CD14-positive monocyte (primary cell): Measurements from ENCODE around the gene MAP3K10. TPM values are rescaled to one million over a fixed set of nuclear protein-coding genes. Genes with fewer than 3 reads are reported as not detected.

Experiments used
- DNase-seq, 3 donors: peaks; one replicate each; pipeline ENCODE4 v3.0.0-alpha.2; 2011 to 2022
- H2AFZ ChIP-seq: 2 replicates; pipeline ENCODE4 v1.6.0; 2012; ENCODE audit warnings: mild to moderate bottlenecking, low read depth, low read length, inconsistent platforms; ENCODE audit not compliant: insufficient read depth, poor library complexity, severe bottlenecking
- H3K27ac ChIP-seq, 2 donors: 1 replicate in 1 of 2; 2 replicates in 1 of 2; pipeline ENCODE4 v1.5.1; 2012 to 2013; ENCODE audit warnings: low read length in 2 of 2, control low read depth in 1 of 2, inconsistent platforms in 1 of 2, low read depth in 1 of 2, mild to moderate bottlenecking in 1 of 2
- H3K27me3 ChIP-seq, 2 donors: one replicate each; pipeline versions ENCODE4 v1.6.0 to v1.6.1; 2011 to 2013; ENCODE audit warnings: low read length in 2 of 2; ENCODE audit not compliant: control insufficient read depth in 2 of 2, insufficient read depth in 2 of 2
- H3K36me3 ChIP-seq, 2 donors: replicated peaks in 1 of 2; 1 replicate in 1 of 2; 2 replicates in 1 of 2; pipeline versions ENCODE4 v1.5.1 to v1.6.1; 2012 to 2013; ENCODE audit warnings: low read length in 2 of 2, control low read depth in 1 of 2, inconsistent platforms in 1 of 2, mild to moderate bottlenecking in 1 of 2; ENCODE audit not compliant: insufficient read depth in 2 of 2, control insufficient read depth in 1 of 2
- H3K4me1 ChIP-seq, 2 donors: 1 replicate in 1 of 2; 2 replicates in 1 of 2; pipeline versions ENCODE4 v1.5.1 to v1.6.1; 2012 to 2013; ENCODE audit warnings: low read length in 2 of 2, control low read depth in 1 of 2, inconsistent platforms in 1 of 2, mild to moderate bottlenecking in 1 of 2, moderate library complexity in 1 of 2; ENCODE audit not compliant: insufficient read depth in 2 of 2, control insufficient read depth in 1 of 2
- H3K4me2 ChIP-seq: replicated peaks from 2 replicates; pipeline ENCODE3; 2012; ENCODE audit warnings: low read length, moderate library complexity, mild to moderate bottlenecking; ENCODE audit not compliant: poor library complexity, severe bottlenecking; ENCODE audit errors: extremely low read depth
- H3K4me3 ChIP-seq, 3 experiments: fragments of 200-600 bp in 1 of 3; sonication (generic) in 1 of 3; replicated peaks in 1 of 3; 1 replicate in 2 of 3; 2 replicates in 1 of 3; pipeline ENCODE4 v1.5.1; 2011 to 2013; ENCODE audit warnings: low read length in 3 of 3, mild to moderate bottlenecking in 3 of 3, control low read depth in 2 of 3, low read depth in 2 of 3, inconsistent platforms in 1 of 3, moderate library complexity in 1 of 3
- H3K79me2 ChIP-seq: 2 replicates; pipeline ENCODE4 v1.6.0; 2012; ENCODE audit warnings: mild to moderate bottlenecking, control low read depth, inconsistent platforms, low read length, moderate library complexity; ENCODE audit not compliant: insufficient read depth
- H3K9ac ChIP-seq: 2 replicates; pipeline ENCODE4 v1.6.0; 2017; ENCODE audit warnings: low read length, mild to moderate bottlenecking; ENCODE audit not compliant: insufficient read depth, poor library complexity, severe bottlenecking
- H3K9me3 ChIP-seq, 2 donors: replicated peaks in 1 of 2; 1 replicate in 1 of 2; 2 replicates in 1 of 2; pipeline versions ENCODE4 v1.5.1 to v1.6.1; 2012 to 2013; ENCODE audit warnings: low read length in 2 of 2, control low read depth in 1 of 2; ENCODE audit not compliant: control insufficient read depth in 1 of 2, insufficient read depth in 1 of 2
- H4K20me1 ChIP-seq: 2 replicates; pipeline ENCODE4 v1.6.0; 2012; ENCODE audit warnings: mild to moderate bottlenecking, low read length, control low read depth, moderate library complexity; ENCODE audit not compliant: insufficient read depth
- H3K27ac Mint-ChIP-seq, 7 donors: one replicate each; pipeline ENCODE4 v1.8.0; 2020; ENCODE audit warnings: mild to moderate bottlenecking in 7 of 7, mixed read lengths in 7 of 7, moderate library complexity in 6 of 7, inconsistent platforms in 2 of 7
- H3K27me3 Mint-ChIP-seq, 3 donors: one replicate each; pipeline ENCODE4 v1.8.0; 2021 to 2022; ENCODE audit warnings: low read depth in 3 of 3, mild to moderate bottlenecking in 3 of 3, mixed read lengths in 3 of 3, moderate library complexity in 3 of 3, inconsistent platforms in 1 of 3
- H3K36me3 Mint-ChIP-seq, 2 donors: one replicate each; pipeline ENCODE4 v1.8.0; 2020; ENCODE audit warnings: mixed read lengths in 2 of 2, inconsistent platforms in 1 of 2, mild to moderate bottlenecking in 1 of 2
- H3K4me1 Mint-ChIP-seq: one replicate; pipeline ENCODE4 v1.8.0; 2020; ENCODE audit warnings: mild to moderate bottlenecking, mixed read lengths
- H3K4me3 Mint-ChIP-seq, 2 donors: one replicate each; pipeline ENCODE4 v1.8.0; 2020; ENCODE audit warnings: mild to moderate bottlenecking in 2 of 2, mixed read lengths in 2 of 2, moderate library complexity in 1 of 2
- H3K9me3 Mint-ChIP-seq, 7 donors: one replicate each; pipeline ENCODE4 v1.8.0; 2020 to 2022; ENCODE audit warnings: mixed read lengths in 7 of 7, mild to moderate bottlenecking in 6 of 7, moderate library complexity in 6 of 7, inconsistent platforms in 2 of 7
- CTCF ChIP-seq: fragments of 200-600 bp; IDR thresholded peaks from one replicate; pipeline ENCODE4 v1.8.0; 2022; ENCODE audit warnings: antibody characterized with exemption, mild to moderate bottlenecking
- WGBS: methylation state at CpG from one replicate; pipeline ENCODE4 v1.1.5; 2013; ENCODE audit warnings: missing lambda C conversion rate; ENCODE audit not compliant: insufficient coverage; 5-methylcytosine and 5-hydroxymethylcytosine counted together
- intact Hi-C, 2 donors: fragments of 100-400 bp; cut with micrococcal nuclease; formaldehyde crosslinking; loops; one replicate each; pipeline versions ENCODE4 v1.15.0 to v1.15.1; 2023
- polyA plus RNA-seq, 3 donors: library from polyadenylated mRNA; depleted of rRNA in 1 of 3; unstranded in 2 of 3; stranded (reverse) in 1 of 3; fragments of 300-500 nt in 2 of 3; fragments of >200 nt in 1 of 3; fragmentation: Illumina TruSeq in 2 of 3; gene quantifications; 1 replicate in 2 of 3; 2 replicates in 1 of 3; pipeline ENCODE4 v1.2.3, GENCODE V29; 2012 to 2021

MAP3K10 gene
- polyA plus RNA-seq, 3 donors, result 0.05 to 9.1 TPM; not detected in 1

DNA sequence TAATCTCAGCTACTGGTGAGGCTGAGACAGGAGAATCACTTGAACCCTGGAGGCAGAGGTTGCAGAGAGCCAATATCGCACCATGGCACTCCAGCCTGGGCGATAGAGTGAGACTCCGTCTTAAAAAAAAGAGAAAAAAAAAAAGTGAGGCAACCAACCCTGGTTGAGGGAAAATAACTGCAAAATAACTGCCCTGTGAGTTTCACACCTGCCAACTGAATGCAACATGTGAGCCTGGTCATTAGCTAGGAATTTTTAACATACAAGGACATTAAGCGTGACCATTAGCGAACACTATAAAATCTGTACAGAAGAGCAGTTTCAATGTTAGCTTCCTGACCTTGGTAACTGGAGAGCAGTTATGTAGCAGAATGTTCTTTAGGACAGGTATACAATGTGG lies 37.6 kb downstream of the MAP3K10 start:
- intact Hi-C loops, result no loop called here

DNA sequence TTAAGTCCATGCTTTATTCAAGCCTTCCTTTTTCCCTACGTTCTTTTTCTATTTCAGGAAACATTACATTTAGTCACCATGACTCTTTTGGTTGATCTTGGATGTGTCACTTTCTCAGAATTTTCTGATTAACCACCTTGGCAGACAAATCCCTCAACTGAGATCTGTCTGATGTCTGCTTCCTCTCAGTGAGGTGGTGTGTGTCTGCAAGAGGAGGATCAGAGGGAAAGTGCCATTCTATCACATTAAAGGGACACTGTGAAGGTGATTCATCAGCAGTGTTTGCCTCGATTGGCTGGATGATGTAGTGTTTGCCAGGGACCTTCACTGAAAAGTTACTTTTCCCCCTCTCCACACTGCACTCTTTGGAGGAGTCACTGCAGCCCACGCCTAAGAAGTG lies 38.3 kb downstream of the MAP3K10 start:
- no peak overlapping the region for H3K4me3 Mint-ChIP-seq
- Histone ChIP-seq H3K27ac (no peak overlapping the region), H3K9ac (no peak overlapping the region), H3K4me2 (no peak overlapping the region), H4K20me1 (no peaks in the 10 kb centered on the region), H3K4me1 (no peaks in the 10 kb centered on the region), H3K36me3 (peaks cover 13 to 17% of the 10 kb centered on the region in 2 donors), H3K9me3 (peaks cover 0 to 17% of the 10 kb centered on the region in 2 donors), H3K79me2 (no peaks in the 10 kb centered on the region), H3K27me3 (peaks cover 28 to 39% of the 10 kb centered on the region in 2 donors), H2AFZ (no peak overlapping the region), H3K4me3 (no peak overlapping the region)
- H3K4me1 Mint-ChIP-seq, result peaks cover 10% of the 10 kb centered on the region
- peaks cover 2 to 17% (median 7%) of the 10 kb centered on the region in 7 donors for H3K9me3 Mint-ChIP-seq
- peak overlapping the region in 1 of 7 donors; percentile 60 for H3K27ac Mint-ChIP-seq
- peaks cover 46 to 55% (median 54%) of the 10 kb centered on the region in 3 donors for H3K27me3 Mint-ChIP-seq
- WGBS, result no CpG with 5 or more reads among the region's 3 CpGs
- intact Hi-C loops, result no loop called here
- TF ChIP-seq CTCF, result no peak
- no peak for DNase-seq
- peaks cover 8 to 15% of the 10 kb centered on the region in 2 donors for H3K36me3 Mint-ChIP-seq

More for the DNA sequence above, 37.6 kb downstream of the MAP3K10 start:
- Histone ChIP-seq H3K27me3 (peaks cover 31 to 45% of the 10 kb centered on the region in 2 donors), H3K4me1 (no peaks in the 10 kb centered on the region), H3K9ac (no peak overlapping the region), H2AFZ (no peak overlapping the region), H3K9me3 (peaks cover 0 to 17% of the 10 kb centered on the region in 2 donors), H3K27ac (no peak overlapping the region), H3K4me2 (no peak overlapping the region), H3K4me3 (no peak overlapping the region), H3K79me2 (no peaks in the 10 kb centered on the region), H4K20me1 (no peaks in the 10 kb centered on the region), H3K36me3 (peaks cover 7 to 12% of the 10 kb centered on the region in 2 donors)
- peaks cover 10% of the 10 kb centered on the region for H3K4me1 Mint-ChIP-seq
- H3K27ac Mint-ChIP-seq, result no peak overlapping the region
- peaks cover 52 to 62% (median 60%) of the 10 kb centered on the region in 3 donors for H3K27me3 Mint-ChIP-seq
- no peak overlapping the region for H3K4me3 Mint-ChIP-seq
- peaks cover 6 to 9% of the 10 kb centered on the region in 2 donors for H3K36me3 Mint-ChIP-seq
- TF ChIP-seq CTCF, result no peak
- peaks cover 2 to 23% (median 9%) of the 10 kb centered on the region in 7 donors for H3K9me3 Mint-ChIP-seq
- 96% methylated on average over 5 of the region's 5 CpGs for WGBS
- no peak for DNase-seq
